Activated naive CD4-positive, alpha-beta T cell treated with Interleukin-2 at 50 U/mL for 16 hours (primary cell): Measurements from ENCODE around the gene LAMB1.
"Not testable (repeated sequence)": the region's sequence is repeated elsewhere in the genome, so short reads cannot be mapped to it uniquely, and the experiment has no call there.

Experiments
- DNase-seq: peaks from one replicate; pipeline ENCODE4 v3.0.0-alpha.2; 2020

LAMB1 gene

DNA sequence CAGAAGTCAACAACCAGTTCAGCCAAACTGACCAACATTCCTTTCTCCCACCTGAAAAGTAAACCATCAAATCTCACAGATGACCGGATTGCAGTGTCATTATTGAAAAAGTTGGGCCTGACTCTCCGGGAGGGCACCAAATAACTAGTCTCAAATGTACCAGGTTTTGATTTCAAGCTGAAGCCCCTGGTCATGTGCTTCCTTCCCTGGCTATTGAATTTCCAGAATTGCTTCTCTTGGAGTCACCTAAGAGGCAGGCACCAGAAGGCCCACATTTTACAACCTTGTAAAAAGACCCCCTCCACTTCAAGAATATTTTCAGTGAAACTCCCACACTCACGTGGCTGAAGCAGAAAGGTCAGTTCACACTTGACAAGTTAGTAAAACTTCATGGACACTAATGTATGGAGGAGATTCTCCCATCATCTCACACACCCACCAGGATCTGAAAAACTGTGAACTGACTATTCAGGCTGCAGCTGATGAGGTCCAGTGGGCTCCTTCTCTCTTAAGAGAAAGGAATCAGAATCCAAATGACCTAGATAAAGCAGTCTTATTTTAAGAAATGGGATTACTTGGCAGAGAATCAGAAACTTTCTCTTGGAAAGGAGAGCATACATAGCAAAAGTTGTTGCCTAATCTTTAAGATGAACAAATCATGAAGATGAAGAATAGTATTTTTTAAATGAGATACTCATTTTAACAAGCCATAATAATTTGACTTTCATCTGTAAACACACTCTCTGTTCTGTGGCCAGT, 58.4 kb downstream of the LAMB1 start:
- DNase-seq, result no peak

DNA sequence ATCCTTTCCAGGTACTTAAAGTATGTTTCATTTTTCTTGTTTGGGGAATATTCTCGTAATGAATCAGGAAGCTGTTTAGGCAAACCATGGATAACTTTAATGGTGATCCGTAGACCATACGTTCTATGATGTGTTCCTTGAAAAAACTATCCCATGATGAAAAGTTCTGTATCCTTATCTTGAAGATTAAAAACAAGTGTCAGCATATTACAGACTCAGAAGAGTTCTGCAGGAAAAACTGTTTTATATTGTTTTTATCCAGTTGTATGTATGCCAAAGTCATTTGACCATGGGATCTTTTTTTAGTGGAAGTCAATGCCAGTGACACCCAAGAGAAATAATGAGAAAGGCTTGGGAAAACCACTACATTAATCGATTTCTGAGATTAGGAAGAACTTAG, 59.9 kb downstream of the LAMB1 start:
- no peak for DNase-seq

DNA sequence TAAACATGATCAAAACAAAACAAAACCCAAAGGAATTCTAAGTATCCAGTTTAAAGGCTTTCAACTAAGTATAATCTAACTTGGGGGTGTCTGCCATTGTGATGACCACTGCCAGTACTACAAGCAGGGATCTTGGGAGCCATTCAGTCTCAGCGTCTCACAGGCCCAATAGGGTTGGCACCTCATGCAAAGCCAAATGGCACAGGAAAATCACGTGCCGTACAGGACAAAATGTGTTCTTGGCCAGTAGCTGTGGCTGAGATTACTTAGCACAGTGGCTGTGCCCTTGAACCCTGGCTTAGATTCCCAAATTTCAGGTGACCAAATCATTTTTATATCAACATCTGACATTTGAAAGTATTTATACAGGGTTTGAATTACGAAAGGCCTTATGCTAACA, 62.0 kb downstream of the LAMB1 start:
- DNase-seq, result no peak

DNA sequence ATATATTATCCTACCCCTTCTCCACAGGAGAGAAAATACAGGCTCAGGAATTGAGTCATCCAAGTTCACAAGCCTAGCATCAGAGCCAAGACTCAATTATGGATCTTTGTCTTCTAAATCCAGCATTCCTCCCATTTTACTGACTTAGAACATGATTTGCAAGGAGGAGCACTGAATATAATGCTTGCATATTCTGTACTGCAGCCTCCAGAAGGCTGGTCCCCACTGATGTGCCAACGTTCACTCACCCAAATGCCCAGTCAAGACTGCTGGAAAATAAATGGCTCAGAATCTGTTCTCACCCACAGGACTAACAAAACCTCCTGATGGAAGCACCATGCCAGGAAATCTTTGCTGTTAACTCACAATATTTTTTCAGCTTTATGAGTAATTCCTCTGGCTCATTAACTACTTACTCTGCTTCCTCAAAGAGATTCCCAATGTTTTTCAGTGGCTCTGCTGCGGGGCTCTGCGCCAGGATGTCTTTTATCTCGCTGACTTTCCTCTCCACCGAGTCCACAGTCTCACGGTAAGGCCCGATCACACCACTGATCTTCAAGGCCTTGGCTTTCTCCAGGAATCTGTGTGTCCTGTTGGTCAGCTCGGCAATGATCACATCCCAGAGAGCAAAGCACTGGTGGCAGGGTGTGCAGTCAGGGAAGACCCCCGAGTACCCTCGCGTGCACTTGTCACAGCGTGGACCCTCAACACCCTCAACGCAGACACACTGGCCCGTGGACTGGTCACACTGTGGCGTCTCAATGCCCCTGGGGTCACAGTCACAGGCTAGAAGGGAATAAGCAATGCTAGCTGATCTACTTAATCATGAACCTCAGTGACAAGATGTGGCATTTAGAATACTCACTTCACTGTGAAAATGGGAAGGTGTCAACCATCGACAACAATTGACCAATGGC, 63.1 kb downstream of the LAMB1 start:
- DNase-seq, result no peak

DNA sequence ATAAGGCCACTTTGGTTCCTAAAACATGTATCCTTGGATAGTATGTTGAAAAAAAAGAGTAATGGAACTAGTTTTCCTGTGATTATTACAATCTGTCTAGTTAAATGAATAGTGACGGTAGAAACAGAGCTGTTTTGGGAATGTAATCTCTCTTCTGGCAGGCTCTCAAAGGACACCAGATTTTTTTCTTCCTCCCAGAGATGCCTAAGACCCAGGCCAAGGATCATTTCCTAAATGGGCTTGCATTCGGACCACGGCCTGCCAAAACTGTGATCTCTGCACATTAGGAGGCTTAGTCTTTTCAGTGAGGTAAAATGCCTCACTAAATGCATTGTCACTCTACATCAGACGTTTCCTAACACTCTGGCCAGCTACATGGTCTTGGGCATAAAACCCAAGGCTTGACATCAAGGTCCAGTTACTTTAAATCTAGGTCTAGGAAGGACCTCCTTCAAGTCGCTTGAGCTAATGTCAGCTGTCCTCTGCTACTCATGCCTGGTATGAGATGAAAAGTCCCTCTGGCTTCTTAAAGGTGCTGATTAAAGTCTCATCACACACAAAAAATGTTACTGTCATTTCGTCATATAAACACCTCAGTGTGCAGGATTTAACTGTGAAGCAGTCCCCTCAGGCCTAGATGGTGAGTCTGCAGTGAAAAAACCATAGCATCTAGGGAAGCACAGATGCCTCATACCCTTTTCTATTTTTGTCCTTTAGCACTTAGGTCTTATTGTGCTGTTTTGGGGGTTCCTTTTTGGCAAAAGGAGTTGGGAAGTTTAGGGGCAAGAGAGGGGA, 64.3 kb downstream of the LAMB1 start:
- DNase-seq, result no peak

DNA sequence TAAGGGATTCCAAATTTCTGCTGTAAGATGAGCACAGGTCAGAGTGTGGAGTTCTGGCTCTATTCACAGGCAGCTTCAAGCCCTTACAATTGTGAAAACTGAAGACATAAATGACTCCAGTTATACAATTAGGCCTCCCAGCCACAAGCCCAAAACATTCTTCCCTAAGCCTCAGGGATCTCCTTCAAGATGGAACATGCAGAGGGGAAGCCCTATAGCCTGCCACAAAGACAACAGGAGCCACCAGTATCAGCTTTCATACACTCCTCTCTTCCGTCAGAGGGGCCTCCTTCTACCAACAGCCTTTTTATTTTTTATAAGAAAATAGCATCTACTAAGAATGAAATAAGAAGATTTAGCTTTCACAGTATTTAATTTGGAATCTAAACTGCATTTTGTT, 65.4 kb downstream of the LAMB1 start:
- no peak for DNase-seq

DNA sequence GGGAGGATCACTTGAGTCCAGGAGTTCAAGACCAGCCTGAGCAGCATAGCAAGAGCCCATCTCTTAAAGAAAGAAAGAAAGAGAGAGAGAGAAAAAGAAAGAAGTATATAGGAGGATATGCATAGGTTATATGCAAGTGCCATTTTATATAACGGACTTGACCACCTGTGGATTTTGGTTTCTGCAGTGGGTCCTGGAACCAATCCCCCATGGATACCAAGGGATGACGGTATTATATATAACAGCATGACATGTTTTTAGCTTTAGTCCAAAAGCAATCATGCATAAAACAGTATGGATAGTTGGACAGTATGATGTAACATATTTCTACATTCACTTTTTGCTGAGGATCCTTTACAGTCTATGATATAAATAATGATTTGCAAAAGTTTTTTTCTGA, 66.6 kb downstream of the LAMB1 start:
- no peak for DNase-seq

DNA sequence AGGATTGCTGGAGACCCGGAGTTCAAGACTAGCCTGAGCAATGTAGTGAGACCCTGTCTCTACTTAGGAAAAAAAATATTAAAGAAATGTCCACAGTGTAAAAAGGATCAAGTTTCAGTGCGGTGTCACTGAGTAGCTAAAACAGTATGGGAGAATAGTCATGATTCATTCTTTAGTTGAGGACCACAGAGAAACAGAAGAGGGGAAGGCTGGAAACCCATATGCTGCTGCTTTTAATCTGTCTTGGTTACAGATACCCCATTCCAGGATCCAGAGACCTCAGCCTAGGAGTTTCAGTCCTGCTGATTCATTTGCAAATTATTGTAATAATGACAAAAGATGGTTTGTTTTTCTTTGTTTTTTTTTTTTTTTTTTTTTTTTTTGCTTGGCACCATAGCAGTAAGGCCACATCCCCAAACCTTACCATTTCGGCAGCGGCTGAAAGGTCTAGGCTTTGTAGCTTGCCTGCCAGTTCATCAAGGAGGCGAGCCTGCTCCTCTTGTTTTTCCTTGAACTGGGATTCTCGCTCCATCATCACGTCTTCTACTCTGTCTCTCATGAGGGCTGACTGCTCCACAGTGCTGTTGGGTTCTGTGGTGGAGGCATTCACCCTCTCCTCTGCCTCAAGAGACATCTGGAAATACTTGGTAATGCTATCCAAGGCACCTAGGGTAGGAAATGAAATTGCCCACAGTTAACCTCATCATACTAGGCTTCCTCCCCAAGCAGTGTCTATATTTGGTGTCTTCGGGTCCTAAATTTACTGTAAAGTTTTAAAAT, 67.8 kb downstream of the LAMB1 start:
- DNase-seq, result no peak

DNA sequence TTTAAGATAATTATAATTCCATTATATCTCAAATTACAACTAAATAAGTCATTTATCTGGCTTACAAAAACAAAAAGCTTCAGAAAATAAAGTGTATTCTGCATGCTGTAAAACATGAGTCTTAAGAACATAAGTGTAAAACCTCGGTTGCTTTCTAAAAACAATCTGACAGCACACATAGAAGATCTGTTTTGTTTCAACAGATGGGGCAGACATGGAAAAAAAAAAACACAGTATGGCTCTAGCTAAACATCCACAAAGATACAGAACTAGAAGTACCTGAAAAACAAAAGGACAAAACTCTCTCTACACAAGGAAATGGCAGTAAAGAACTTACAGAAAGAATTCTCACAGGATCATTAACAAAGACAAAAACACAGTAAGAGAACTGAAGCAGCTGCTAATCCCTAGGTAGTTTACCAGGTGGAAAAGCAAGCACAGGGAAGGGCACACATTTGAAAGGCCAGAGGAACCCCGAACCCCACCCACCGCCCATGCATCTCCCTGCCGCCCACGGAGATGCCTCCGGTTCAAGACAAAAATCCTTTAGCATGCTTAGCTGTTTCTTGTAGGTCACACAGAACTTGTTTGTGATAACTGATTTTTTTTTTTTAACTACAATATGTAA, 69.5 kb downstream of the LAMB1 start:
- DNase-seq, result no peak

DNA sequence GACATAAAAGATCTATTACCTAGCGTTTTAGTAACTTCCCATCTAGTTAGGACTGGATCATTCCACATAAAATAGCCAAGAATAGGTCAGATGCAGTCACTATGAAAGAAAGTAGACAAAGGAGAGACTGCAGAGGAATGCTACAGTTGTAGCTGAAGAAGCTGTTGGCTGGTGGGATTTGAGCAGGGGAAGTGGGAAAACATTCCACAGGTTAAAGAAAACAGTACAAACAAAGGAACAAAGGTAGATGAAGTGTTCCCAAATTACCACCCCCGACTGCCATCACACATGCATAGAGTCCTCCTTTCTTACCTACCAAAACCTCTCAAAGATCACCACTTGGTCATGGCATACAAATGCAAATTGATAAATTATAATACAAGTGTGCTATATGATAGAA, 70.2 kb downstream of the LAMB1 start:
- DNase-seq, result no peak

DNA sequence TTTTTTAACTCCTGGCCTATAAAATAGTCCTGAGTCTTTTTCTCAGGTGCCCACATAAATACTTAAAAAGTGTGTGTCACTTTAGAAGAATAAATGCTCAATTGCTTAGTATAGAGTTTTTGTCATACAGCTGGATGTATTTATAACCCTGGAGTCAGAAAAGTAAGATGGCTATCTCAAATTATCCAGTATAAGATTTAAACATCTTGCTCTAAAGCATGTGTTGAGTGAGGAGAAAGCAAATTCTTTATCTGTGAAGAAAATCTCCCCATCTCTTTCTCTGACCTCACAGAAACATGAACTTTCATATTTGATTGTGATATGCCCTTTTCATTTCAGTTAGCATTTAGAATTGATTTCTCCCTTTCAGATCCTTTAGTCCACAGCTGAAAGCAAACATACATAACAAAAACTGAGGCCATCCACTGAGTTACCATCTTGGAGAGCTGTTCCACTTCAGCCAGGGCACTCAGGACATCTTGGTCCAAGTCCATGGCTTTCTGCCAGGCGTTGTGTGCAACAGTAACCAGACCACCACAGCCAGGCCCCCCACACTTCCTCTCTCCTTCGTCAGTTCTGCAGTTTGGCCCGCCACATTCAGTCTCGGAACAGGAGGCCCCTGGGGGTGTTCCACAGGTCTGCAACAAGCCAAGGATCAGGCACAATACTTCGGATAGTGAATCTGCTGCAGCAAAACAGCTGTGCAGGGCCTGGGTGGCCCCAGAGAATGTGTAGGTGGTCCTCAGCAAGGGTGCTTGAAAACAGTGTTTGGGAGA, 71.0 kb downstream of the LAMB1 start:
- no peak for DNase-seq

DNA sequence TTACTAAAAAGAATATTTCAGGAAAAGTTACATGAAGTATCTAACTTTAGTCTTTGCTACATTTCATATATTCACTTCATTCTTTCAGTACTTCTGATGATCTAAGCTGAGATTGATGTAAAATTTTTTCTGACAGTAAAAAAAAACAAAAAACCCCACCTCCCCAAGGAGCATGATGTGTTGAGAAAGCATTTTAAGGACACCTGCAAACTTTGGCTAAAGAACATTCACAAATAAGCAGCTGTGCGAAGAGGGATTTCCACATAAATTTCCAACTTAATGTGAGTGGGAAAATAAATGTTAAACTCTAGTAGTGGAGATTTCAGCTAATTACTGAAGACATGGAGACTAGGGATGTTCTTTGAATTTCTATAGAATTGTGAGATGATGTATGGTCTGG, 76.5 kb downstream of the LAMB1 start:
- no peak for DNase-seq

DNA sequence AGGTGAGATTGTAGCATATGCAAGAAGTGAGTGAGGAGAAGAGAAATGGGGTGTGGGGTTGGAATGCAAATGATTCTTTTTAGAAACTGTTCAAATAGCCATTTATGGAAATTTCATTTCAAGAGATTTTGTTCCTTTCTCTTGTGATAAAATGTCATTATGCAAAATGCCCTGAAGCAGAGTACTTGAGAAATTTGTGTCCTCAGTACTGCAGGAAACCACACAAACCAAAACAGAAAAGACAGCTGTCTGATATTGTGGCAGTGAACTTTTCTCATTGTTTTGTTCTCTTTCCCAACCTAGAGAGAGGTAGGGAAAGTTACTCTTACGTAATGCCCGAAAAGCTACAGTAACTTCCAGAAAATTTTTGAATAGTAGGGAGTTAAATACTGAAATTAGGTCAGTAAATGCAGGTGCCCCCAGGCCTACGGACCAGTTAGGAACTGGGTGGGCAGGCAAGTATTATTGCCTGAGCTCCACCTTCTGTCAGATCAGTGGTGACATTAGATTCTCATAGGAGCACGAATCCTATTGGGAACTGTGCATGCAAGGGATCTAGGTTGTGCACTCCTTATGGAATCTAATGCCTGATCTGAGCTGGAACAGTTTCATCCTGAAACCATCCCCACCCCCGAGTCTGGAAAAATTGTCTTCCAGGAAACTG, 78.0 kb downstream of the LAMB1 start:
- no peak for DNase-seq

DNA sequence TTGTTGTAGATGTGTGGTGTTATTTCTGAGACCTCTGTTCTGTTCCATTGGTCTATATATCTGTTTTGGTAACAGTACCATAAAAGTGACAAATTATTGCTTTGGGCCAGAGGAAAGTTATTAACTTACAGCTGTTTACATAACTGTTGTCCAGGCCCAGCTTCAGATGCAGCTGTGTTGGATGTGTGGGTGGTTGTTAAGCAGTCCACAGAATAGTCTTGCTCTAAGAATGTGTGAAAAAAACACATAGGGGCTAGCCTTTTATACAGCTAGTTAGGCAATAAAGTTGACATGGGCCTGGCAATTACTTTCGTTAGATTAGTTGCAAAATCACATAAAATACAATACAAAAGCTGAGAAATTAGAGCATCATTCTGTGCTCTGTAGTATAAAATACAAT, 80.1 kb downstream of the LAMB1 start:
- no peak for DNase-seq

DNA sequence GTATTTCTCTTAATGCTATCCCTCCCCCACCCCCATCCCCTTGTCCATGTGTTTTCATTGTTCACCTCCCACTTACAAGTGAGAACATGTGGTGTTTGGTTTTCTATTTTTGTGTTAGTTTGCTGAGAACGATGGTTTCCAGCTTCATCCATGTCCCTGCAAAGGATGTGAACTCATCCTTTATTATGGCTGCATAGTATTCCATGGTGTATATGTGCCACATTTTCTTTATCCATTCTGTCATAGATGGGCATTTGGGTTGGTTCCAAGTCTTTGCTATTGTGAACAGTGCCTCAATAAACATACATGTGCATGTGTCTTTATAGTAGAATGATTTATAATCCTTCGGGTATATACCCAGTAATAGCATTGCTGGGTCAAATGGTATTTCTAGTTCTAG, 81.1 kb downstream of the LAMB1 start:
- DNase-seq, result not testable (repeated sequence)

DNA sequence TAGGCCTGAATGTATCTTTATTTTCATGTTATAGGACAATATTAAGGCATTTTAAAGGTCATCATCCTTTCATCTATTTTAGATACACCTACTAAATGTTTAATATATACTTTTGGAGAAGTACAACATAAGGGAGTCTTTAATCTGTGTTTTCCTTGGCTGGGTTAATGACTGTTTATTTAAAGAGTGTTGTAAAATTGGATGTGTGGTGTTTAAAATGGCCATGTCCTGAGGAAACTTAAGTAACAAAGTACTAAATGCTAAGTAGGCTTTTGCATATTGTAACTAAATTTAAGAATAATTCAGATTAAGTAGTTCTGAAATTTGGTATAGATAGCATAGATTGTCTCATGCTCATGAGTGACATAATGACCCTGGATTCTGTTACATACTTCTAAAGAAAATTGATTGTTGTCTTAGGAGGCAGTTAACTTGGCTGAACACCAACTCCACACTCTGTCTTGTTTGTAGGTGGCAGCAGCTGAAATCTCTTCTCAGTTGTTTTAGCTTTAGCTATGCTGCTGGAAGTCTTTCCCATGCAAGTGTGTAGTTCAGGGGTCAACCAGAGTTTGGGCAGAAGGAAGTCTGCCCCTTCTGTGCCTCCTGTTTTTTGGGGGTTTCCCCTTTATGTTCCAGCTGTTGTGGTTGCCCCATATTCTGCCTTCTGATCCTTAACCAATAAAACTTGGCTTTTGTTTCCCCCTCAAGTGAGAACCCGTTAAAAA, 82.8 kb downstream of the LAMB1 start:
- DNase-seq, result no peak

DNA sequence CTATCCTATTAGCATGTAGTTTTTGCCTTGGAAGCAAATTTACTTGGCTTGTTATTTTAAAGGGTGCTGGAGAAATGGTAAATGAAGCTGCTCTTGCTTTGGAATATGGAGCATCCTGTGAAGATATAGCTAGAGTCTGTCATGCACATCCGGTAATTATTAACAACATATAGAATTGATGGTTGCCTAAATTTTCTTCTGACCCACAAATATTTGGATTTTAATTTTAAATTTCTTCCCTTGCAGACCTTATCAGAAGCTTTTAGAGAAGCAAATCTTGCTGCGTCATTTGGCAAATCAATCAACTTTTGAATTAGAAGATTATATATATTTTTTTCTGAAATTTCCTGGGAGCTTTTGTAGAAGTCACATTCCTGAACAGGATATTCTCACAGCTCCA, 84.0 kb downstream of the LAMB1 start:
- no peak for DNase-seq

DNA sequence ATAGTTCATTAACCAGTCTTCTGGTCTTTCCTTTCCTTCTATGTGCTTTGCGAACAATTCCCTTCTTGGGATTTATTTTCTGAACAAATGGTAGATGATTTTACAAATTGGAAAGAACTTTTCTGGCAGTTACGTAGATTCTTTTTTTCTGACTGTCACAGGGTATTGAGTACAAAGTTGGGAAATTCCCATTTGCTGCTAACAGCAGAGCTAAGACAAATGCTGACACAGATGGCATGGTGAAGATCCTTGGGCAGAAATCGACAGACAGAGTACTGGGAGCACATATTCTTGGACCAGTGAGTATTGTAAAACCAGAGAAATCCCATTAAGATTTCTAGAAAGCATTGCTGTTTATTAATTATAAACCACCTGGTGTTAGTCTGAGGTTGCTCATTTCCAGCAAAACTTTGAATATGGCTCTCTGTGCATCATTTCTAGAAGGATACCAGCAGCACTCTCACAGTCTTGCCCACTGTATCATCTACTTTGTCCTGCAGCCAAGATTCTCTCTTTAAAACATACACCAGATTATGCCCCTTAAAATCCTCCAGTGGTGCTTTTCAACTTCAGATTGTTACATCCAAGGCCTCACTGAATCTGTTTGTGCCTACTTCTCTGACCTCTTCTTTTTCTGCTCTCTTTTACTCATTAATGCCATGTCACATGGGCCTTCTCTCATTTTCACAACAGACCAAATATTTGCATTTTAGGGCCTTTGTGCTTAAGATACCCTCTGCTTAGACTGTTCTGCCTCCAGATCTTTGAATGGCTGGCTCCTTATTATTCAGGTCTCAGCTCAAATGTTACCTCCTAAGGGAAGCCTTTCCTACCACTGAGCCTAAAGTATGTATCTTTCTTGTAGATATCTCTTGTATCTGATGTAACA, 85.0 kb downstream of the LAMB1 start:
- no peak for DNase-seq

DNA sequence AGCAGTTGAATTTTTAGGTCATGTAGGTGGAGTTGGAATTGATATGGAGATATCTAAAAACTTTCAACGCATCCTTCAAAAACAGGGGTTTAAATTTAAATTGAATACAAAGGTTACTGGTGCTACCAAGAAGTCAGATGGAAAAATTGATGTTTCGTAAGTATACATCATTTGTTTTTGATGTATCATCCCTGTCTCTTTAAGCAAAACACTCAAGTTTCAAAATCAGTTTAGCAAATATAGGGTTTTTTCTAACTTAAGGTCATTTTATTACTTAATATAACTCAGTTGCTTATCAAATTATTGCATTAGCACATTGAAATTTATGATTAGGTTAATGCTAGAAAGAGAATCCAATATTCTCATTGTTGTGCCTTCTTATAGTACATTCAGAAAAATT, 87.4 kb downstream of the LAMB1 start:
- DNase-seq, result no peak
